ENCODE data around the gene CLDN1.

The CLDN1 gene, protein sequence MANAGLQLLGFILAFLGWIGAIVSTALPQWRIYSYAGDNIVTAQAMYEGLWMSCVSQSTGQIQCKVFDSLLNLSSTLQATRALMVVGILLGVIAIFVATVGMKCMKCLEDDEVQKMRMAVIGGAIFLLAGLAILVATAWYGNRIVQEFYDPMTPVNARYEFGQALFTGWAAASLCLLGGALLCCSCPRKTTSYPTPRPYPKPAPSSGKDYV

DNA sequence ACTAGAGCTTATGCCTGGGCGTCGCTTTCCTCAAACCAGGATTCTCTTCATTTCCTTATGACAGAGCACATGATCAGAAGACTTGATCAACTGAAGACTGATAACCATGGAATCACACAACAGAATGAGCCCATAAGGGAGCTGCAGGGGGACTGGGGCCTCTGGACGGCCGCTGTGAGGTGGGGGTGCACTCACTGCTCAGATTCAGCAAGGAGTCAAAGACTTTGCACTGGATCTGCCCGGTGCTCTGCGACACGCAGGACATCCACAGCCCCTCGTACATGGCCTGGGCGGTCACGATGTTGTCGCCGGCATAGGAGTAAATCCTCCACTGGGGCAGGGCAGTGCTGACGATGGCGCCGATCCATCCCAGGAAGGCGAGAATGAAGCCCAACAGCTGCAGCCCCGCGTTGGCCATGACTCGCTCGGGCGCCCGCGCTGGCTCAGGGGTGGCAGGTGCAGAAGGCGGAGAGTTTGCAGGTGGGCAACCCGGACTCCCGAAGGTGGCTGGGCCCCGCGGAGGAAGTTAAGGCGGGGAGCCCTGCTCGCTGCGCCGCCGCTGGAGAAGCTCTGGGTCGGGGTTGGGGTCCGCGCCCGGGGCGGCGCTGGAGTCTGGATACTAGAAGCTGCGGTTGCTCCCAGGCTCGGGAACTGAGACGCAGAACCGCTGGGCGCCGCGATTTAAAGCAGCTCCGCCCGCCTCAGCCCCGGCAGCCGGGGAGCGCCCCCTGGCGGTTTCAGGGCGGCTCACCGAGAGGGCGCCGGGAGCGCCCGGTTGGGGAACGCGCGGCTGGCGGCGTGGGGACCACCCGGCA, at the start of gene CLDN1:
CLDN1 (minus strand) TSS at position 658 of the 815 bp plus-strand sequence; CDS start at position 418, 240 bp downstream.
- peak; percentile 18 to 60 for DNase-seq

DNA sequence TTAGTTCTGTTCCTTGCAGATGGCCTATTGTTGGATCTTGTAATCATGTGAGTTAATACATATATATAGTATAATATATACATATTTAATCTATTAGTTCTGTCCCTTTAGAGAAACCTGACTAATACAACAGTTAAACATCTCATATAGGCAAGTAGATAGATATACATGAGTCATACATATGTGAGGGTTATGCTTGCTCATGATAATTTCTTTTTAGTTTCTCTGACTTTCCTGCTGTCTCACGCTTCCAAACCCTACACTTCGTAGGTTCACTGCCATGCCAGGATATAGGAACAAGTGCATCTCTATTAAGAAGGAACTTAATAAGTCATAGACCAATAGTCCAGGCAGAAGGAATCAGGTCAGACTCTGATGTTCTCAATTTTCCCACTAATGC, 48.9 kb upstream of the CLDN1 start:
- no peak for DNase-seq

DNA sequence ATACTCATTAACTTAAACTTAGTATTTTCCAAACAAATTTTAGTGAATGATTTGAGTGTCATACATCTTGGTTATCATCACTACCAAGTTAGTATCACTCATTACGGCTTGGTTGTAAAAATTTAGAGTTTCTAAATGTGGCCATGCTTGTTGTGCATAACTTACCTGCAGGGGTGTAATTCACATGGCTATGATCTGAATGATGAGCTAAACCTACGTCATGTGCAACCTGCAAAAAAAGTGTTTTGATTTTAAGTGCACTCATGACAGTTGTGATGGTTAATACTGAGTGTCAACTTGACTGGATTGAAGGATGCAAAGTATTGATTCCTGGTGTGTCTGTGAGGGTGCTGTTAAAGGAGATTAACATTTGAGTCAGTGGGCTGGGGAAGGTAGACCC, 48.1 kb upstream of the CLDN1 start:
- no peak for DNase-seq

DNA sequence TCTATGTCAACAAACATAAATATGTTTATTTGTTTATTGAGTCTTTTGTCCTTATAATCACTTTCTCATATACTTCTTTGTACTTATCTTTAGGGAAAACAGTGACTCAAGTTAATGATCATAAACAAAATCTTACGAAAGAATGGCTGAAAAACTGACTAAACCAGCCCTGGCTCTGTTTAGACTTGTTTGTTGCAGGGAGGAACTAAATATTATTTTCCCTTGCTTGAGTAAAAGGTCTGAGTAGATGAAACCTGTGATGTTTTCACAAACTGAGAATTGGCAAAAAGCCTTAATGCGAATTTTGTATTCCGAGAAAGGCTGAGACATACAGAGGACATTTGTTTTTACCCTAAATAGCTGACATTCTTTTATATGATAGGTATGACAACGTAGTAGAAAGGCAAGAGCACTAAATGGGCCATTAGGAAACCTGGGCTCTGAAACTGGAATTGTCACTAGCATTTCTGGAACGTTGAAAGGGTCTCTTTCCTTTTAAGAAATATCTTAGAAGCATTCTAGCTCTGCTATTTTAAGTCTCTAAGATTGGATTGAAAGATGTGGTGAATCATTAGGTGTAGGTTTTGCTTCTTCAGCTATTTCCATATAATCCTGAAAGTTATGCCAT, 47.5 kb upstream of the CLDN1 start:
- no peak for DNase-seq

DNA sequence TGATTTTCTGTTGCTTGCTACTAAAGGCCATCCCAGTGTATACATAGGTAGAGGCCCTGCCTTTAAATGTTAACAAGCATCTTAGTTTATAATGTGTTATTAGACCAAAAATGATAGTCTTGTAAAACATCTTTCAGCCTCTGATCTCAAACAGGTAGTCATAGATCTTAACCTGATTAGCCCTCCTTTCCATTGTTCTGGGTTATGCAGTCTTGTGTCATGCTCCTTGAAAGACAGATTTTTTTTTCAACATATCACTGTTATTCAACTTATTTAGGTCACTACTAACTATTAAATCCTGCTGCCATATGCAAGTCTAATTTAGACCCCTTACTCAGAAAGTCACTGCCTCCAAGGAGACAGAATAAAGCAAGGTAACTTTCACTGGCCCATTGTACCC, 46.6 kb upstream of the CLDN1 start:
- no peak for DNase-seq

DNA sequence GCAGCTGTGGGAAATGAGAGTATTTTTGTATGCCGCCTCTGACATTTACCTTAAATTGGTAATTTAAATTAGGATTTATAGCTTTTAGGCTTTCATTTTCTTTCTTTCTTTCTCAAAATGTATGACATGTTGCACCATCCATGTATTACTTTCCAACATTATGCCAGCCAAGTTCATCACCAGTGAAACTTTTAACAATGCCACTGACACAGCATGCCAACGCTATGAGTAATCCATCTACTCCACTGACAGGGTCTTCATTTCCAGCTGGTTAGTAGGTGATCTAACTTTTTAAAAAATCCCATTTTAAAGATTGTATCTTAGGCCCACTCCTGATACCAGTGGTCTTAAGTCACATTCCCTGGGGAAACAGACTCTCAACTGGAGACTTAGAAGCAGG, 43.9 kb upstream of the CLDN1 start:
- no peak for DNase-seq

DNA sequence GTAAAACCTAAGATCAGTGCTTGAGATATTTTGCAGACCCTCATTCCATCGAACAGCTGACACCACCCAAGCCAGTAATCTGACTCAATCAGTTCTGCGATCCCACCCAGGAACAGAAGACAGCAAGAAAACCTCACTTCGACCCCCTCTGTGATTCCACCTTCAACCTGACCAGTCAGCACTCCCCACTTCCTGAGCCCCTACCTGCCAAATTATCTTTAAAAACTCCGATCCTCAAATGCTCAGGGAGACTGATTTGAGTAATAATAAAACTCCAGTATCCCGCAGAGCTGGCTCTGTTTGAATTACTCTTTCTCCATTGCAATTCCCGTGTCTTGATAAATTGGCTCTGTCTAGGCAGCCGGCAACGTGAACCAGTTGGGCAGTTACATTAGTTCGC, 40.0 kb upstream of the CLDN1 start:
- no peak for DNase-seq

DNA sequence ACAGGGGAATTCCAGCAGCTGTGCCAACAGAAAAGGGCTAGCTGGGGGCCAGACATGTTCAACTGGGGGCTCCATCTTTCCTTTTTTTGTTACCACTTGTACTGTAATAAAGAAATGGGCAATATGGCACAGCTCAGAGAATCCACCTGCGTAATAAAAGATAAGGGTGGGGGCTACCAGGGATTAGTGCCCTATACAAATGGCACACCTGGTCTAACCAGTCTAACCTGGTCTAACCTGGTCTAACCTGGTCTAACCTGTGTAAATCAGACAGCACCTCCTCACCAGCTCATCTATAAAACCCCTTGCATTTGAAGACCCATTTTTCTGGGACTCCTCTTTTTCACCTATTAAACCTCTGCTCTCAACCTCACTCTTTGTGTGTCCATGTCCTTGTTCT, 39.5 kb upstream of the CLDN1 start:
- no peak for DNase-seq

DNA sequence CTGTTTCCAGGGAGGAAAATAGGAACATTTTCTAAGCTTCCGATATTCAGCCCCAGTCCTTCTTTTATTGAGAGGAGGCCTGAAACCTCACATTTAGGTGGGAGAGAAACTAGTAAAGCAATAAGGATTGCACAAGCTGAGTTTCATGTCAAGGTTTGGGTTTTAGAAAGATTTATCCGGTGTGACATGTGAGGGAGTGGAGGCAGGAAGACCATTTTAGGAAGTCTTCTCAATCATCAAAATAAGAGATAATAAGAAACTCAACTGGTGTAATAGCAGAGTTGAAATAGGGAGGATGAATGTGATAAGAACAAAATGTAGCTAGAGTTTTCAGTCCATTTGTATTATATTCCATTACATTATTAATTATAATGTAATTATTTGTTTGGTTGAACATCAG, 38.0 kb upstream of the CLDN1 start:
- no peak for DNase-seq

DNA sequence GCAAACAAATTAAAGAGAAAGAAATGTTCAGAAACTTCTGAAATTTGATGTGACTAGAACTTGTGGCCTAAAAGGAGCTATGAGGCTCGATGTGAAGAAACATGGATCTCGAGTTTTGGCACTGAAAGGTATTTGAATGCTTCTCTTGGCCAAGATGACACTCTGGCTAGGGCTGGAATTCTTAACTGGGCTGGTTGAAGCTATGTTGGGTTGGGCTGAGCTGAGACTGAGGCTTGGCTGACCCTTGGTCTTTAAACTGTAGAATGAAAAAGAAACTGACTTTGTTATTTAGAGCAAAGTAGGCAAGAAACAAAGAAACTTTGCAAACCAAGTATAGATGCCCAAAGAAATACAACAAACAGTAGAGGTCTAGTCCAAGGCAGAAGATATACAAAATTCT, 37.6 kb upstream of the CLDN1 start:
- no peak for DNase-seq

DNA sequence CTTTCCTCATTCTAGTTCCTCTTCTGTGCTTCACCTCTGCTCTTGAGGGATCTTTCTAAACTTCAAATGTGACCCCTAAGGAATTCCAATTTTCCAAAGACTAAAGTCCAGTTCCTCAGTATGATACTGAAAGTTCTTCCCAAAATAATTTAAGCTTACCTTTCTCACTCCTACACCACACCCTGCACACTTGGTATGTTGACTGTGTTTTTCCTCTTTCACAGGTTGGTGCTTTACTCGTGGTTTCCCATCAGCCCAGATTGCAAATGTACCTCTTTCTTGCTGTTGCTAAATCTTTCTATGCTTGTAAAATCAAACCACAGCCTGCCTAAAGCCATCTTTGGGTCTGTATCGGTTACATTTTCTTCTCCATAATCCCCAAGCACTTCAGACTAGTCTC, 35.2 kb upstream of the CLDN1 start:
- DNase-seq: no peak

DNA sequence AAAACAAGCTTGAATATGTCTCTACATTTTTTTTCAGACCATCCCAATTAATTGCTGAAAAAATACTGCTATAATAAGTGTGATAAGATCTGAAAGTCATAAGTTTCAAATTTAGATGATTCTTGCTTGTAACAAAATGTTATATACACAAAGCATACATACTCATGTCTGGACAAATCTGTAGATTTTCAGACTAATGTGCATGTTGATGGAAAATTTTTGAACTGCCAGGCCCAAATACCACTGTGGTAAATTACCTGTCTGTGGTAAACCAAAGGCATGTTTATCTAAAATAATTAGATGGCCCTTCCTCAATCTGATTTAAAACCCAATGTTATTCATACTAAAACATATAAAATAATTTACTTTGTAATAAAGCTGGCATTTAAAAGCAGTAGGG, 34.0 kb upstream of the CLDN1 start:
- no peak for DNase-seq

DNA sequence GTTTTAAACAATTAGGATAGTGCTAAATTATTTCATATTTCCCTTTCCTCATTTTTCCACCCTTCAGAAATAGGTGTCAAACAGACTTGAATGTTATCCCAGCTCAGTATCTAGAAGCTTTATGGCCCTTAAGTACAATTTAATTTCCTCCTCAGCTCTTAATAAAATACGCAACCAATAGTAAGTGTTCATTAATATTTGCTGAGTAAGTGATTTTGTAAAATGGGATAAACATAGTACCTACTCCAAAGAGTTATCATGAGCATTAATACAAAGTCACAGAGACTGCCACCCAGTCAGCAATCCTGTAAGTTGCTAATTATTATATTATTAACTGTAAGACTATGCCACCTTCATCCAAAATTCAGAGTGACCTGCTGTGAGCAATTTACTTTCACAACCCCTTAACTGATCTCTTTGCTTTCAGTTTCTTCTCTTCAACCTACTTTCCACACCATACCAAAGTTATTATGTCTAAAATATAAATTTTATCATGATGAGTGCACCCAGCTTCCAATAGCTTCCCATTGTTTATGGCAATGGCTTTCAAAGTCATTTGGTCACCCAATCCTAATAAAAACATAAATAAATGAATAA, 30.7 kb upstream of the CLDN1 start:
- DNase-seq: no peak

DNA sequence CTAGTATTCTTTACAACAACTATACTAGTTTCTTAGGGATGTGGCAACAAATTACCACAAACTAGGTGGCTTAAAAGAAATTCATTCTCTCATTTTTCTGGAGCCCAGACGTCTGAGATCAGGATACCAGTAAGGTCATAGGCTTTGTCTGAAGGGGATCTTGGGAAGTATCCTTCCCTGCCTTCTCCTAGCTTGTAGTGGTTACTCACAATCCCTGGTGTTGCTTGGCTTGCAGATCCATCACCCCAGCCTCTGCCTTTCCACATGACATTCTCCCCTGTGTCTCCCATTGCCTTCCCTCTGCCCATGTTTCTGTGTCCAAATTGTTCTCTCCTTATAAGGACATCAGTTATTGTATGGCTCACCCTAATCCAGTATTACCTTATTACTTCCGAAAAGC, 24.3 kb upstream of the CLDN1 start:
- no peak for DNase-seq

DNA sequence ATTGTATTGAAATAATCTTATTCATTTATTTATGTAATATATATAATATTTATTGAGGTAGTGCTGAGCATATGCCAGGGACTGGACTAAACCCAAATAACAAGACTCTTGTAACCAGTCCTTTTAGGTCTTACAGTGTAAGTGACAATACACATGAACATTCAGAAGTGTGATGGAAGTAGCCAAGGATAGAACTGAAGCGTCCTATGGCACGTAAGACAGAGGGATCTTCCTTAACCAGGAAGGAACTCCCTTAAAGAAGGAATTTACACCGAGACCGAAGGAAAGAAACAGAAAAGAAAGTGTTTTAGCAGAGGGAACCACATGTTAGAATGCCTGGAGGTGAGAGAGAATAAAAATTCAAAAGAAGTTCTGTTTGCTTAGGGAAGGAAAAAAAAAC, 23.6 kb upstream of the CLDN1 start:
- DNase-seq: no peak

DNA sequence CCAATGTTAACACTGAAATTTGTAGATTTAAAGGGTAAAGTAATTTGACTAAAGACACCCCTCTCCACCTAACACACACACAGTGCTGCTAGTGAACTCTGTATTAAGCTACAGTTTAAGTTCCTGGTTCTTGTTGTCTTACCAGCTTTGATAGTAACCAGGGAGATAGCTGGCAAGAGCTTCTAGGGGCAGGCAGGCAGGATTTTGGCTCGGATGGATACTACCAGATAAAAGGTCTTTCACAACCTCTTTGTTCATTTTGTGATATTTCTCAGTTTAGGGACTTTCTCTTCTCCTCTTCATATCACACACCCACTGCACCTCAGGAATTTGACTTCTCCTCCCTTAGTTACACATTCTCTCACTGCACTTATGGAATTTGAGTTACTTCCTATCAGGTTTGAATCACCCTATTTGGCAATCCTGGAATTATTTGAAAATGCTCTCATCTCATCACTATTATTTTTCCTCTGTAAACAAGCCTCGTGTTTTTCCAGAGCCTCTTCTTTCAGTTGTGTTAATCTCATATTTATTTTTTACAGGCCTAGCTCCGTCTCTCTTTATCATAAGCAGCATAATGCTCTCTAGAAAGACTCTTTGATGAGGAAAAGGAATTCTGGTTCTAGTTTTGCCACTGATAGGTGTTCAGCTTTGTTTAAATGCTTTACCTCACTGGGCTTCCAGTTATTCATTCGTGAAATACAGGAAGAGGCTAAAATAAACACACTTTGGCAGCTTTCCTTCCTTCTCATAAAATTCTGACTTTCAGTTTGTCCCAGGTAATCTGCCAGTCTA, 23.0 kb upstream of the CLDN1 start:
- DNase-seq: no peak

DNA sequence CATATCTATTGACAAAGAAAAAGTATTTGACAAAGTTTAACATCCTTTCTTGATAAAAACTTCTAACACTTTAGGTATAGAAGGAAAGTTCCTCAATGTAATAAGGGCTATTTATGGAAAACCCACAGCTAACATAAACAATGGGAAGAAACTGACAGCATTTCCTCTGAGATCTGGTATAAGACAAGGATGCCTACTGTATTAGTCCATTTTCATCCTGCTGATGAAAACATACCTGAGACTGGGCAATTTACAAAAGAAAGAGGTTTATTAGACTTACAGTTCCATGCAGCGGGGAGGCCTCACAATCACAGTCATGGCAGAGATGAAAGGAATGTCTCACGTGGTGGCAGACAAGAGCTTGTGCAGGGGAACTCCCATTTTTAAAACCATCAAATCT, 17.8 kb upstream of the CLDN1 start:
- no peak for DNase-seq

DNA sequence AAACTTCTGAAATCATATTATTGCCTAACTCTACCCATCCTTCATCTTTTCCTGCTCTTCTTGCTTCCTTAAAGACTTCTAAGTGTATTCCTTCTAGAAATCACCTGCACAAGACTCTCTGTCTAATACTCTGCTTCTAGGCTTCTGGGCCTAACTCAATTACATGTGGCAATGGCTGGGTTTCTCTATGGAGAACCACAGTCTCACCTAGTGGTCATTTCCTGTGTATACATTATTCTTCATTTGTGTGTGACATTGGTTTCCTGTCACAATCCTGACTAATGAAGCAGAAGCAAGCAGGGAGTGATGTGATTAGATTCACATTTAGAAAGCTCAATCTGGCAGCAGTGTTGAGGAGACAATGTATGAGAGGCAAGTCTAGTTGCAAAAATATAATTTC, 16.9 kb upstream of the CLDN1 start:
- no peak for DNase-seq

DNA sequence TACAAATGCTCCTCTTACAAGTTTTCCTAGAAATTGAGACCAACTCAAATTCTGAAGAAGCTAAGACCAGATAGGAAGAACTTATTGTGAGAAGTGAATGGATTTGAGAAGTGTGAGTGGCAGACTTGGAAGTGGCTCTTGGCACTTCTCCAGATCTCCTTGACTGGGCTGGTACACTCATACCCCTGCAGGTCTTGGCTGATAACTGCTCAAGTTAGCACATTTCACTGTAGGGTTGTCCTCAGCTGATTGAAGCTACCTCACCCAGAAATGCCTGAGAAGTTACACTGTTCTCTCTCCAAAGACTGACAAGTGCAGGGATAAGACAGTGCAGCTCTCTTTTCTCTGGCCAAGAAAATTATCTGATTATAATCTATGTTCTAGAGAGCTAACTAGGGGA, 16.5 kb upstream of the CLDN1 start:
- no peak for DNase-seq

DNA sequence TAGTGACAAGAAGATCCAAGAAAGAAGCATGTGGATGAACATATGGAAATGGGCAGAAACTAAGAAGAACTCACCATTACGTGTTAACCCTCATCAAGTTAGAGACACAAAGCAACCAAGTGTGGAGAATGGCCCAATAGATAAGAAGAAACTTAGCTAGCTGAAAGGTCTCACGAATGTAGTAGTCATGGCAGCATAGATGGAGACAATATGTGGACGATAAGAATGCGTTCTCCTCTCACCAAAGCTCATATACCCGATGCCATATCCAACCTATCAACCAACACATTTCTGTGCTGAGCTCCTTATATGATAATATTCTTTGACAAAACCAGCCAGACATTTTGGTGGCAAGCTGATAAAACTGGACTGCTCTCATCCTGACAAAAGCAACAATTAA, 15.1 kb upstream of the CLDN1 start:
- DNase-seq: no peak

DNA sequence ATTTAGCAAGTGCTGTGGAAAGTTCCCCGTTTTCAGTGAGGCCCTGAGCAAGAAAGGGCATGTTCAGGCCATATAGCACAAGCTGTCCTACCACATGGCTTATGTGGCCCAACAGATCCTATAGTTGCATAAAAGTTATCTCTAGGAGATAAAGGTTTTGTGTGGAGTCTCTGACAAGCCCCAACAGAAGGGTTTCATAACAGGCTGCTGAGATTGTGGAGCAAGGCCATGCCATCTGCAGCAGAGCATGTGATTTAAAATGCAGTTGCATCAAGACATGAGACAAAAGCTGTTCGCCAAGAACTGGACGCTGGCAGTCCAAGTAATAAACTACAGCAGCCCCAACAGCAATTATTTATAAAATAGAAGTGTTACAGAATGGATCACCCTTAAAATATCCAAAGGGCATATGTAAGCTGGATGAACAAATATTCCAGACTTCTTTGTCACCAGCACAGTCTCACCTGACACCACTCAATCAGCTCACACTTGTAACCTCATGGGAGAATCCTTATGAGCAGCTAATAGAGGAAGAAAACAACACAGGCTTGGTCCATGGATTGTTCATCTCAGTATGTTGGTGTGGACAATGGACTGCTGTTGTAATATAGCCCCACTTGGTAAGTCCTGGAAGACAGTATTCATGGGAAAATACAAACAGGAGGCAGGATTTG, 14.4 kb upstream of the CLDN1 start:
- DNase-seq: no peak

DNA sequence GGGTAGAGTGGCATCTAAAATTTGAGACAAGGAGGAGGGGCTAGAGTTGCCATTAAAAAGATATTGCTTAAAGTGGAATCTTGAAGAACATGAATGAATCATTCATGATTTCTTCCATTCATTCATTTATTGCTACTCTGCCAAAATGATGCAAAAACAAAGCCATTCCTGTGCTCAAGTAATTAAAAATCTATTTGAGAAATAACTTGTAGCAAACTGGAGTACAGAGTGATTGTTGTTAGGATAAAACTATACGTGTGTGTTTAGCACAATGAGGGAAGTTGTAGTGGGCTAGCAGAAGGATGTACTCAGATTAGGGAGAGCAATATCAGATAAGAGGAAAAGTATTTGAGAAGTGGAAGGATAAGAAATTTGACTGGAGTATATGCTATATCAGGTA, 11.7 kb upstream of the CLDN1 start:
- no peak for DNase-seq

All from hippocampal formation (tissue), 2 donors.